Endothelial cell (in vitro differentiated cells): Measurements from ENCODE around the gene FAM240A. TPM values are rescaled to one million over a fixed set of nuclear protein-coding genes. Genes with fewer than 3 reads are reported as not detected.

Source experiments
- DNase-seq: peaks from one replicate; pipeline ENCODE4 v3.0.0; 2021; ENCODE audit warnings: low spot score
- H3K27ac Mint-ChIP-seq: one replicate; pipeline ENCODE4 v1.8.0; 2021; ENCODE audit warnings: mixed read lengths, inconsistent platforms; ENCODE audit not compliant: unreplicated experiment
- H3K27me3 Mint-ChIP-seq: one replicate; pipeline ENCODE4 v1.8.0; 2021; ENCODE audit warnings: mild to moderate bottlenecking, moderate library complexity, mixed read lengths, inconsistent platforms; ENCODE audit not compliant: unreplicated experiment
- H3K36me3 Mint-ChIP-seq: one replicate; pipeline ENCODE4 v1.8.0; 2021; ENCODE audit warnings: mild to moderate bottlenecking, low read depth, mixed read lengths, inconsistent platforms; ENCODE audit not compliant: unreplicated experiment
- H3K4me1 Mint-ChIP-seq: one replicate; pipeline ENCODE4 v1.8.0; 2021; ENCODE audit warnings: mild to moderate bottlenecking, mixed read lengths, inconsistent platforms; ENCODE audit not compliant: unreplicated experiment
- H3K4me3 Mint-ChIP-seq: one replicate; pipeline ENCODE4 v1.8.0; 2021; ENCODE audit warnings: mild to moderate bottlenecking, mixed read lengths, inconsistent platforms; ENCODE audit not compliant: unreplicated experiment
- H3K9me3 Mint-ChIP-seq: one replicate; pipeline ENCODE4 v1.8.0; 2021; ENCODE audit warnings: mixed read lengths, inconsistent platforms; ENCODE audit not compliant: unreplicated experiment
- CTCF ChIP-seq: fragments of 200-600 bp; sonication (generic); IDR thresholded peaks from one replicate; pipeline ENCODE4 v1.5.0; 2021; ENCODE audit warnings: antibody characterized with exemption; ENCODE audit not compliant: unreplicated experiment
- total RNA-seq: library from RNA; stranded (reverse); fragmentation: NEBNext Ultra II Directional; extraction: Animal tissue kit (Norgen Biotek cat#: 25700); gene quantifications from one replicate; pipeline ENCODE4 v1.2.1, GENCODE V29; 2021; ENCODE audit not compliant: unreplicated experiment

FAM240A gene
- total RNA-seq, 1 donor from 2014 or later = not detected

GRCh38 chr3:46672349-46672695 lies 60.0 kb downstream of the FAM240A start:
- no peak for TF ChIP-seq CTCF
- Mint-ChIP-seq H3K9me3 (no peaks in the 10 kb centered on the region), H3K36me3 (peaks cover 4% of the 10 kb centered on the region), H3K4me1 (no peaks in the 10 kb centered on the region), H3K27ac (no peak overlapping the region), H3K27me3 (peaks cover 5% of the 10 kb centered on the region), H3K4me3 (no peak overlapping the region)
- DNase-seq = no peak

GRCh38 chr3:46673151-46674030 lies 61.1 kb downstream of the FAM240A start:
- Mint-ChIP-seq H3K27ac (peak overlapping the region; percentile 36), H3K36me3 (peaks cover 4% of the 10 kb centered on the region), H3K27me3 (peaks cover 7% of the 10 kb centered on the region), H3K4me1 (no peaks in the 10 kb centered on the region), H3K9me3 (no peaks in the 10 kb centered on the region), H3K4me3 (no peak overlapping the region)
- TF ChIP-seq CTCF = no peak
- no peak for DNase-seq

- DNase-seq = no peak
- H3K27me3 Mint-ChIP-seq = peaks cover 7% of the 10 kb centered on the region
- H3K27ac Mint-ChIP-seq = no peak overlapping the region
- no peak overlapping the region for H3K4me3 Mint-ChIP-seq
- peak; percentile 16 for TF ChIP-seq CTCF
- peaks cover 4% of the 10 kb centered on the region for H3K36me3 Mint-ChIP-seq
- H3K9me3 Mint-ChIP-seq = no peaks in the 10 kb centered on the region
- H3K4me1 Mint-ChIP-seq = no peaks in the 10 kb centered on the region
Measured at GRCh38 chr3:46674031-46674845, 61.9 kb downstream of the FAM240A start.

GRCh38 chr3:46675426-46675825 lies 63.1 kb downstream of the FAM240A start:
- Mint-ChIP-seq H3K27ac (no peak overlapping the region), H3K4me3 (no peak overlapping the region), H3K9me3 (no peaks in the 10 kb centered on the region), H3K27me3 (peaks cover 7% of the 10 kb centered on the region), H3K36me3 (peaks cover 4% of the 10 kb centered on the region), H3K4me1 (no peaks in the 10 kb centered on the region)
- no peak for TF ChIP-seq CTCF
- DNase-seq = no peak

Other genes starting within 250 kb of the FAM240A start
- gene CCR5, start 241.6 kb upstream of the FAM240A start, total RNA-seq = not detected
- gene CCRL2, start 205.3 kb upstream of the FAM240A start, total RNA-seq = 1.4 TPM
- gene LTF, start 147.6 kb upstream of the FAM240A start, total RNA-seq = not detected
- gene RTP3, start 114.5 kb upstream of the FAM240A start, total RNA-seq = not detected
- gene LRRC2, start 46.2 kb upstream of the FAM240A start, total RNA-seq = 0.23 TPM
- gene ALS2CL, start 81.2 kb downstream of the FAM240A start, total RNA-seq = 5.6 TPM
- 0.23 TPM for gene TMIE, start 88.9 kb downstream of the FAM240A start, total RNA-seq
- 0.38 TPM for gene PRSS50, start 105.3 kb downstream of the FAM240A start, total RNA-seq